K562 (cell line): ENCODE results near the gene RASSF1. TPM values are rescaled to one million over a fixed set of nuclear protein-coding genes. Genes with fewer than 3 reads are reported as not detected.

Experiments
- CREB3 ChIP-seq: fragments of 450-650 bp; conservative IDR thresholded peaks from 2 replicates; pipeline ENCODE4 v1.6.1; 2016; ENCODE audit warnings: missing genetic modification characterization, low read depth, mild to moderate bottlenecking, missing compliant biosample characterization, moderate library complexity
- DDX20 ChIP-seq: fragments of 450-650 bp; IDR thresholded peaks from 2 replicates; pipeline ENCODE4 v1.6.1; 2016; ENCODE audit warnings: missing genetic modification characterization, low read depth, mild to moderate bottlenecking, missing compliant biosample characterization, moderate library complexity
- DNMT1 ChIP-seq: fragments of 450-650 bp; IDR thresholded peaks from 2 replicates; pipeline ENCODE4 v1.6.1; 2016; ENCODE audit warnings: antibody characterized with exemption, mild to moderate bottlenecking
- DPF2 ChIP-seq: fragments of 450-650 bp; IDR thresholded peaks from 2 replicates; pipeline ENCODE4 v1.6.1; 2016
- E2F8 ChIP-seq: fragments of 450-650 bp; IDR thresholded peaks from 2 replicates; pipeline ENCODE4 v1.7.1; 2018; ENCODE audit warnings: mild to moderate bottlenecking, low read depth; ENCODE audit not compliant: partially characterized antibody
- SLC30A9 ChIP-seq: fragments of 250-450 bp; sonication (Bioruptor Pico); IDR thresholded peaks from 2 replicates; pipeline ENCODE4 v1.8.0; 2022; ENCODE audit warnings: mild to moderate bottlenecking, moderate library complexity
- SMAD3 ChIP-seq: fragments of 450-650 bp; formaldehyde crosslinking; conservative IDR thresholded peaks from 2 replicates; pipeline ENCODE4 v1.4.0; 2020; ENCODE audit warnings: mild to moderate bottlenecking
- SRSF7 ChIP-seq: fragments of 200-400 bp; formaldehyde crosslinking; optimal IDR thresholded peaks from 2 replicates; pipeline ENCODE3; 2017; ENCODE audit warnings: mild to moderate bottlenecking, low read depth, low read length
- TAF1 ChIP-seq: IDR thresholded peaks from 2 replicates; pipeline ENCODE4 v1.6.1; 2011; ENCODE audit warnings: mild to moderate bottlenecking, low read length, moderate library complexity; ENCODE audit not compliant: insufficient read depth, control insufficient read depth, severe bottlenecking; ENCODE audit errors: extremely low read depth
- TRIM25 ChIP-seq: fragments of 450-650 bp; IDR thresholded peaks from 2 replicates; pipeline ENCODE4 v1.7.0; 2016; ENCODE audit warnings: borderline replicate concordance
- ZMIZ1 ChIP-seq, 2 experiments: fragments of 150-350 bp in 1 of 2; IDR thresholded peaks; 2 replicates each; pipeline ENCODE4 v1.6.1; 2012 to 2016; ENCODE audit warnings: low read depth in 2 of 2, low read length in 2 of 2, mild to moderate bottlenecking in 1 of 2, moderate library complexity in 1 of 2
- ZNF3 ChIP-seq: fragments of 250-450 bp; sonication (Bioruptor Pico); IDR thresholded peaks from 2 replicates; pipeline ENCODE4 v1.5.0; 2021; ENCODE audit warnings: mild to moderate bottlenecking, moderate library complexity
- ZNF316 ChIP-seq: fragments of 450-650 bp; IDR thresholded peaks from 2 replicates; pipeline ENCODE4 v1.6.1; 2016
- ZSCAN32 ChIP-seq: fragments of 450-650 bp; formaldehyde crosslinking; IDR thresholded peaks from 2 replicates; pipeline ENCODE4 v1.4.0; 2020; ENCODE audit warnings: mild to moderate bottlenecking, moderate library complexity
- polyA plus RNA-seq, 8 experiments: library from polyadenylated mRNA; depleted of rRNA in 4 of 8; stranded (reverse) in 5 of 8; unstranded in 3 of 8; fragments of >200 nt; fragmentation: Nextera tagmentation in 2 of 8; fragmentation: Illumina TruSeq in 1 of 8; extraction: Ambion mirVana in 2 of 8; extraction: Trizol in 1 of 8; gene quantifications; 2 replicates each; pipeline versions ENCODE4 v1.2.1 to v1.2.3, GENCODE V29; 2011 to 2014; ENCODE audit warnings: inconsistent platforms in 1 of 8, missing spikeins in 1 of 8
- total RNA-seq, 7 experiments: library from RNA; depleted of rRNA in 6 of 7; stranded (reverse); fragments of >200 nt in 6 of 7; fragmentation: Illumina TruSeq in 2 of 7; extraction: Trizol in 2 of 7; gene quantifications; 2 replicates each; pipeline versions ENCODE4 v1.2.1 to v1.2.3, GENCODE V29; 2011 to 2021; ENCODE audit warnings: low replicate concordance in 1 of 7
- TF ChIP-seq, protein P1 (sequence below): fragments of 250-450 bp; sonication (Bioruptor Pico); IDR thresholded peaks from 2 replicates; pipeline ENCODE4 v1.6.1; 2021; ENCODE audit warnings: mild to moderate bottlenecking
- TF ChIP-seq, protein P2 (sequence below): fragments of 250-450 bp; sonication (Bioruptor Pico); IDR thresholded peaks from 2 replicates; pipeline ENCODE4 v1.5.0; 2021

The RASSF1 gene
- total and polyA plus RNA-seq, 9 of the 15 experiments (the other 6 are each of a cell fraction or from before 2014, with no cell fraction given) = 3.6 to 57.1 (median 24.6) TPM

DNA sequence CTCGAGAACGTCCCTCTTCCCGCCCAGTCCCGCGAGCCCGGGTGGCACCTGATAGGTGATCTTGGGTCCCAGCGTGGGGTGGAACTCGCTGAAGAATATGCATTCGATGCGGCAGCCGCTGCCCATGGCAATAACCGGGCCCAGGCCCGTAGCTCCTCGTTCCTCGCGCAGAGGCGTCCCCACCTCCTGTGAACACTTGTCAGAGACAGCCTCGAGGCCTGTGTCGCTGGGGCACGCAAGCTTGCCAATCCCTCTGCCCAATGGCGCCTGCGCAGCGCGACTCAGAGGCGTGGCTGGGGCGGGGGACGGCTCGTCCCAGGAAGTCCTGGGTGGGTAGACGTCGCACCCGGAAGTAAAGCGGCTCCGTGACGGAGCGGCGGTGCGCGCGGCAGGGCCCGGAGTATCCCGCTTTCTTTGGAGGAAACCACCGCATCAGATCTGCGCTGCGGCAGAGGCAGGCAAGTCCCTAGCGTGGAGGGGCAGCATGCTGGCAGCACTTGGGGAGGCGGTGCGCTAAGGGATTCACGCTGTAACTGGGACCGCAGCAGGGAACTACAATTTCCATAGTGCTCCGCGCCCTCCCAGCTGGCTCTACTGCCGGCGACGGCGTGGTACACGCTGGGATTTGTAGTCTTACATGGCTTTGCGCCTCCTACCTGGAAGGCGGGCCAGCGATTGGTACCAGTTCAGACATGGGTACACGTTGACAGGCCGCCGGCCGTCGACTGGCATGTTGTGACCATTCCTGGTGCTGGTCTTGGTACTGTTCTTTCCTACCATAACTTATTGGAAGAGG is 10.1 kb upstream of the RASSF1 start, which contains the start of the genes CYB561D2 and NPRL2 (continued):
- TF ChIP-seq, protein P1, sequence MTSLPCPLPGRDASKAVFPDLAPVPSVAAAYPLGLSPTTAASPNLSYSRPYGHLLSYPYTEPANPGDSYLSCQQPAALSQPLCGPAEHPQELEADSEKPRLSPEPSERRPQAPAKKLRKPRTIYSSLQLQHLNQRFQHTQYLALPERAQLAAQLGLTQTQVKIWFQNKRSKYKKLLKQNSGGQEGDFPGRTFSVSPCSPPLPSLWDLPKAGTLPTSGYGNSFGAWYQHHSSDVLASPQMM (CRISPR knock-in tag) = no peak
- TF ChIP-seq ZNF316 = no peak
- 0 out of 2 replicates have a peak, but pooled peaks have one; percentile 32 for TF ChIP-seq ZSCAN32 (CRISPR knock-in tag)
- TF ChIP-seq DNMT1 = no peak
- no peak for TF ChIP-seq SMAD3
- TF ChIP-seq CREB3 = no peak; the same call in 1 of the 2 replicates
- no peak for TF ChIP-seq SLC30A9 (CRISPR knock-in tag)
- TF ChIP-seq E2F8 = peak; percentile 91
- peak; percentile 39 for TF ChIP-seq TAF1
- TF ChIP-seq ZNF3 (CRISPR knock-in tag) = no peak
- TF ChIP-seq TRIM25 = no peak
- no peak for TF ChIP-seq DPF2
- no peak for TF ChIP-seq DDX20 (tag)
- TF ChIP-seq, protein P2, sequence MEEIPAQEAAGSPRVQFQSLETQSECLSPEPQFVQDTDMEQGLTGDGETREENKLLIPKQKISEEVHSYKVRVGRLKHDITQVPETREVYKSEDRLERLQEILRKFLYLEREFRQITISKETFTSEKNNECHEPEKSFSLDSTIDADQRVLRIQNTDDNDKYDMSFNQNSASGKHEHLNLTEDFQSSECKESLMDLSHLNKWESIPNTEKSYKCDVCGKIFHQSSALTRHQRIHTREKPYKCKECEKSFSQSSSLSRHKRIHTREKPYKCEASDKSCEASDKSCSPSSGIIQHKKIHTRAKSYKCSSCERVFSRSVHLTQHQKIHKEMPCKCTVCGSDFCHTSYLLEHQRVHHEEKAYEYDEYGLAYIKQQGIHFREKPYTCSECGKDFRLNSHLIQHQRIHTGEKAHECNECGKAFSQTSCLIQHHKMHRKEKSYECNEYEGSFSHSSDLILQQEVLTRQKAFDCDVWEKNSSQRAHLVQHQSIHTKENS (CRISPR knock-in tag) = no peak
- no peak for TF ChIP-seq ZMIZ1 (IDR thresholded peaks at IDR 0.05; ENCODE audit: low read depth in 2 of 2, low read length in 2 of 2)
- no peak for TF ChIP-seq SRSF7
